K562 (cell line): ENCODE results near the gene NRF1. TPM values are rescaled to one million over a fixed set of nuclear protein-coding genes. Genes with fewer than 3 reads are reported as not detected.

Experiments used
- CHD7 ChIP-seq: fragments of 200-600 bp; sonication (generic); IDR thresholded peaks from one replicate; pipeline ENCODE4 v1.6.1; 2012; ENCODE audit warnings: mild to moderate bottlenecking, low read depth, low read length, inconsistent platforms
- DACH1 ChIP-seq: fragments of 450-650 bp; IDR thresholded peaks from 2 replicates; pipeline ENCODE4 v1.6.1; 2018; ENCODE audit not compliant: partially characterized antibody
- EWSR1 ChIP-seq: fragments of 450-650 bp; IDR thresholded peaks from 2 replicates; pipeline ENCODE4 v1.6.1; 2018; ENCODE audit warnings: borderline replicate concordance, mild to moderate bottlenecking, low read depth, moderate library complexity; ENCODE audit not compliant: partially characterized antibody
- FOXA3 ChIP-seq, 2 experiments: fragments of 450-650 bp in 1 of 2; sonication (generic) in 1 of 2; formaldehyde crosslinking; IDR thresholded peaks in 1 of 2; conservative IDR thresholded peaks in 1 of 2; 2 replicates each; pipeline versions ENCODE4 v1.4.0 to v1.8.0; 2020 to 2022; ENCODE audit warnings: mild to moderate bottlenecking in 2 of 2, missing genetic modification reagents in 1 of 2
- HSF4 ChIP-seq: fragments of 250-450 bp; sonication (Bioruptor Pico); IDR thresholded peaks from 2 replicates; pipeline ENCODE4 v2.1.2; 2022; ENCODE audit warnings: mild to moderate bottlenecking, moderate library complexity, borderline replicate concordance
- KDM5B ChIP-seq: fragments of 200-600 bp; sonication (generic); IDR thresholded peaks from 2 replicates; pipeline ENCODE4 v1.6.1; 2012; ENCODE audit warnings: low read depth, mild to moderate bottlenecking, moderate library complexity, low read length, control low read depth, inconsistent platforms; ENCODE audit not compliant: insufficient replicate concordance
- MTF1 ChIP-seq: fragments of 250-450 bp; sonication (Bioruptor Pico); IDR thresholded peaks from 2 replicates; pipeline ENCODE4 v1.9.0; 2021; ENCODE audit warnings: moderate library complexity, mild to moderate bottlenecking, inconsistent platforms, borderline replicate concordance
- NELFE ChIP-seq: IDR thresholded peaks from 2 replicates; pipeline ENCODE4 v1.6.1; 2011; ENCODE audit warnings: mild to moderate bottlenecking; ENCODE audit not compliant: insufficient read depth, insufficient read length
- POLR2A ChIP-seq: fragments of 450-650 bp; conservative IDR thresholded peaks from 2 replicates; pipeline ENCODE4 v1.6.1; 2016
- TBP ChIP-seq: optimal IDR thresholded peaks from 2 replicates; pipeline ENCODE3; 2011; ENCODE audit warnings: low read depth, low read length, improper control_type of control experiment
- ZNF436 ChIP-seq: fragments of 250-450, 450-650 bp; sonication (Bioruptor Pico); formaldehyde crosslinking; IDR thresholded peaks from 2 replicates; pipeline ENCODE4 v1.7.0; 2020; ENCODE audit warnings: mild to moderate bottlenecking
- polyA plus RNA-seq, 8 experiments: library from polyadenylated mRNA; depleted of rRNA in 4 of 8; stranded (reverse) in 5 of 8; unstranded in 3 of 8; fragments of >200 nt; fragmentation: Nextera tagmentation in 2 of 8; fragmentation: Illumina TruSeq in 1 of 8; extraction: Ambion mirVana in 2 of 8; extraction: Trizol in 1 of 8; gene quantifications; 2 replicates each; pipeline versions ENCODE4 v1.2.1 to v1.2.3, GENCODE V29; 2011 to 2014; ENCODE audit warnings: inconsistent platforms in 1 of 8, missing spikeins in 1 of 8
- total RNA-seq, 7 experiments: library from RNA; depleted of rRNA in 6 of 7; stranded (reverse); fragments of >200 nt in 6 of 7; fragmentation: Illumina TruSeq in 2 of 7; extraction: Trizol in 2 of 7; gene quantifications; 2 replicates each; pipeline versions ENCODE4 v1.2.1 to v1.2.3, GENCODE V29; 2011 to 2021; ENCODE audit warnings: low replicate concordance in 1 of 7
- TF ChIP-seq, protein P1 (sequence below), 3 experiments: fragments of 200-800 bp in 1 of 3; fragments of 250-450 bp in 1 of 3; fragments of 450-650 bp in 1 of 3; sonication (Bioruptor Pico) in 1 of 3; sonication (Bioruptor generic) in 1 of 3; formaldehyde crosslinking in 1 of 3; IDR thresholded peaks; 2 replicates each; pipeline versions ENCODE4 v1.6.1 to v1.8.0; 2016 to 2022; ENCODE audit warnings: mild to moderate bottlenecking in 2 of 3, missing genetic modification characterization in 2 of 3, missing compliant biosample characterization in 1 of 3, moderate library complexity in 1 of 3

The NRF1 gene
- total and polyA plus RNA-seq, 9 of the 15 experiments (the other 6 are each of a cell fraction or from before 2014, with no cell fraction given): 8.6 to 28.8 (median 20.3) TPM

- TF ChIP-seq NELFE: no peak
- peak; percentile 57 for TF ChIP-seq KDM5B
- TF ChIP-seq EWSR1: peak; percentile 78
- no peak for TF ChIP-seq ZNF436 (CRISPR knock-in tag)
- TF ChIP-seq CHD7: peak; percentile 12
- no peak for TF ChIP-seq FOXA3 (CRISPR knock-in tag; conservative IDR thresholded peaks at IDR 0.05 in 1 of 2, IDR thresholded peaks at IDR 0.05 in 1 of 2)
- TF ChIP-seq, protein P1, sequence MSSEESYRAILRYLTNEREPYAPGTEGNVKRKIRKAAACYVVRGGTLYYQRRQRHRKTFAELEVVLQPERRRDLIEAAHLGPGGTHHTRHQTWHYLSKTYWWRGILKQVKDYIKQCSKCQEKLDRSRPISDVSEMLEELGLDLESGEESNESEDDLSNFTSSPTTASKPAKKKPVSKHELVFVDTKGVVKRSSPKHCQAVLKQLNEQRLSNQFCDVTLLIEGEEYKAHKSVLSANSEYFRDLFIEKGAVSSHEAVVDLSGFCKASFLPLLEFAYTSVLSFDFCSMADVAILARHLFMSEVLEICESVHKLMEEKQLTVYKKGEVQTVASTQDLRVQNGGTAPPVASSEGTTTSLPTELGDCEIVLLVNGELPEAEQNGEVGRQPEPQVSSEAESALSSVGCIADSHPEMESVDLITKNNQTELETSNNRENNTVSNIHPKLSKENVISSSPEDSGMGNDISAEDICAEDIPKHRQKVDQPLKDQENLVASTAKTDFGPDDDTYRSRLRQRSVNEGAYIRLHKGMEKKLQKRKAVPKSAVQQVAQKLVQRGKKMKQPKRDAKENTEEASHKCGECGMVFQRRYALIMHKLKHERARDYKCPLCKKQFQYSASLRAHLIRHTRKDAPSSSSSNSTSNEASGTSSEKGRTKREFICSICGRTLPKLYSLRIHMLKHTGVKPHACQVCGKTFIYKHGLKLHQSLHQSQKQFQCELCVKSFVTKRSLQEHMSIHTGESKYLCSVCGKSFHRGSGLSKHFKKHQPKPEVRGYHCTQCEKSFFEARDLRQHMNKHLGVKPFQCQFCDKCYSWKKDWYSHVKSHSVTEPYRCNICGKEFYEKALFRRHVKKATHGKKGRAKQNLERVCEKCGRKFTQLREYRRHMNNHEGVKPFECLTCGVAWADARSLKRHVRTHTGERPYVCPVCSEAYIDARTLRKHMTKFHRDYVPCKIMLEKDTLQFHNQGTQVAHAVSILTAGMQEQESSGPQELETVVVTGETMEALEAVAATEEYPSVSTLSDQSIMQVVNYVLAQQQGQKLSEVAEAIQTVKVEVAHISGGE (CRISPR knock-in tag; IDR thresholded peaks at IDR 0.05): no peak
- TF ChIP-seq POLR2A: peak; percentile 50
- TF ChIP-seq DACH1: no peak
- no peak for TF ChIP-seq TBP
- no peak for TF ChIP-seq MTF1 (CRISPR knock-in tag)
- no peak for TF ChIP-seq HSF4
Measured at GRCh38 chr7:129604713-129605437, 6.6 kb upstream of the NRF1 start (continued).
